ENCODE measurements around the gene TMEM158.

DNA sequence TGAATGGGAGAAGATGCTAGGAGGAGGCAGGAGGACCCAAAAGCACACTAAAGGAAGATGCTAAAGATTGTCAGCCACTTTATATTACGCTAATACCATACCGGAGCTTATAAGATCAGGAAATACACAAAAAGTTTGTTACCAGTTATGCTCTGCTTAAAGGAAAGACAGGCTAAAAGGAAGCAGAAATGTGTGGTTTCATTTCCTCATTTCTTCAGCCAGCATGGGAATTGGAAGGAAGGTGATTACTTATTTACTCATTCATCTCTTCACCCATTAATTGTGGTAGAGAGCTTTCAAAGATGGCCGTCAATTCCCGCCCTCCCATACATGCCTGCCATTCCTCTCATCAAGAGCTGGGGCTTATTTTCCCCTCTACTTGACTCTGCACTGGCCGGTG, 26.7 kb upstream of the TMEM158 start:
- TF ChIP-seq, protein P1, sequence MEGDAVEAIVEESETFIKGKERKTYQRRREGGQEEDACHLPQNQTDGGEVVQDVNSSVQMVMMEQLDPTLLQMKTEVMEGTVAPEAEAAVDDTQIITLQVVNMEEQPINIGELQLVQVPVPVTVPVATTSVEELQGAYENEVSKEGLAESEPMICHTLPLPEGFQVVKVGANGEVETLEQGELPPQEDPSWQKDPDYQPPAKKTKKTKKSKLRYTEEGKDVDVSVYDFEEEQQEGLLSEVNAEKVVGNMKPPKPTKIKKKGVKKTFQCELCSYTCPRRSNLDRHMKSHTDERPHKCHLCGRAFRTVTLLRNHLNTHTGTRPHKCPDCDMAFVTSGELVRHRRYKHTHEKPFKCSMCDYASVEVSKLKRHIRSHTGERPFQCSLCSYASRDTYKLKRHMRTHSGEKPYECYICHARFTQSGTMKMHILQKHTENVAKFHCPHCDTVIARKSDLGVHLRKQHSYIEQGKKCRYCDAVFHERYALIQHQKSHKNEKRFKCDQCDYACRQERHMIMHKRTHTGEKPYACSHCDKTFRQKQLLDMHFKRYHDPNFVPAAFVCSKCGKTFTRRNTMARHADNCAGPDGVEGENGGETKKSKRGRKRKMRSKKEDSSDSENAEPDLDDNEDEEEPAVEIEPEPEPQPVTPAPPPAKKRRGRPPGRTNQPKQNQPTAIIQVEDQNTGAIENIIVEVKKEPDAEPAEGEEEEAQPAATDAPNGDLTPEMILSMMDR (IDR thresholded peaks at IDR 0.05) = no peak
- TF ChIP-seq POLR2A (IDR thresholded peaks at IDR 0.05) (no peak), POLR2AphosphoS5 (IDR thresholded peaks at IDR 0.05; ENCODE audit: insufficient read depth in 1 of 2, low read depth in 1 of 2) (no peak)

Measured in vagina (tissue), 2 donors.